Activated naive CD4-positive, alpha-beta T cell treated with anti-CD3 and anti-CD28 coated beads for 36 hours (primary cell): Measurements from ENCODE around the gene C1orf116. TPM values are rescaled to one million over a fixed set of nuclear protein-coding genes. Genes with fewer than 3 reads are reported as not detected.

Source experiments
- CTCF ChIA-PET: fragments of 350-600 bp; sonication (Branson Sonifier 250); formaldehyde crosslinking; loops from one replicate; lab custom pipeline; 2021; ENCODE audit warnings: antibody characterized with exemption; lab: Charles Lee
- DNase-seq: peaks from one replicate; pipeline ENCODE4 v3.0.0-alpha.2; 2020
- H3K27ac Mint-ChIP-seq: one replicate; pipeline ENCODE4 v1.8.0; 2021; ENCODE audit warnings: mild to moderate bottlenecking, mixed read lengths
- H3K27me3 Mint-ChIP-seq: one replicate; pipeline ENCODE4 v1.8.0; 2021; ENCODE audit warnings: low read depth, mixed read lengths
- H3K36me3 Mint-ChIP-seq: one replicate; pipeline ENCODE4 v1.8.0; 2021; ENCODE audit warnings: low read depth, mixed read lengths
- H3K4me1 Mint-ChIP-seq: one replicate; pipeline ENCODE4 v1.8.0; 2021; ENCODE audit warnings: low read depth, mixed read lengths
- H3K4me3 Mint-ChIP-seq: one replicate; pipeline ENCODE4 v1.8.0; 2021; ENCODE audit warnings: mild to moderate bottlenecking, moderate library complexity, mixed read lengths
- H3K9me3 Mint-ChIP-seq: one replicate; pipeline ENCODE4 v1.8.0; 2021; ENCODE audit warnings: mixed read lengths
- intact Hi-C: fragments of 100-400 bp; cut with micrococcal nuclease; formaldehyde crosslinking; loops from one replicate; pipeline ENCODE4 v1.15.1; 2023
- total RNA-seq, 2 experiments: library from RNA; stranded (reverse); gene quantifications; one replicate each; pipeline ENCODE4 v1.2.3, GENCODE V29; 2021

The C1orf116 gene
- total RNA-seq, 2 experiments from 2014 or later = not detected

DNA sequence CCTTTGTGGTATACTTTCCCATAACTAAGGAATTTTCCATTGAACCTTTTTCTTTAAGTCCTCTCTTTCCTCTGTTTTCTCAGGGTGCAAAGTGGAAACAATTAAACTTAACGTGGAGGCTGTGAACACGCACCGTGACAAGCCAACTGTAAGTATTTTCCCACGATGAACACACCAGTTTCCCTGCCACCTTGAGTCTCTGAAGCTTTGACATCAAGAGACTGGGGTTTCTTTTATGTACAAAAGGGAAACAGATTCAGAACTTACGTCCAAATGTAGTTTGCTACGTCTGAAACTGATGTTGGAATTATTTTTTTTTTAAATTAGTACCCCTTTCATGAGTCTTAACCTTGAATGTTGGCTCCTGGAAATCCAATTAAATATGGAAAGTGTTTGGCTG is 38.9 kb upstream of the C1orf116 start:
- CTCF ChIA-PET = interaction anchor here (0.8 to 2.6 kb wide), 9 partner anchors 9 to 609 kb away, joined by 3 to 12 read pairs (median 4); no protein-coding TSS in a partner anchor
- DNase-seq = no peak
- Mint-ChIP-seq H3K4me3 (no peak overlapping the region), H3K4me1 (peaks cover 32% of the 10 kb centered on the region), H3K27ac (no peak overlapping the region), H3K9me3 (no peaks in the 10 kb centered on the region), H3K36me3 (peaks cover 2% of the 10 kb centered on the region), H3K27me3 (no peaks in the 10 kb centered on the region)
- intact Hi-C loops = no loop called here

DNA sequence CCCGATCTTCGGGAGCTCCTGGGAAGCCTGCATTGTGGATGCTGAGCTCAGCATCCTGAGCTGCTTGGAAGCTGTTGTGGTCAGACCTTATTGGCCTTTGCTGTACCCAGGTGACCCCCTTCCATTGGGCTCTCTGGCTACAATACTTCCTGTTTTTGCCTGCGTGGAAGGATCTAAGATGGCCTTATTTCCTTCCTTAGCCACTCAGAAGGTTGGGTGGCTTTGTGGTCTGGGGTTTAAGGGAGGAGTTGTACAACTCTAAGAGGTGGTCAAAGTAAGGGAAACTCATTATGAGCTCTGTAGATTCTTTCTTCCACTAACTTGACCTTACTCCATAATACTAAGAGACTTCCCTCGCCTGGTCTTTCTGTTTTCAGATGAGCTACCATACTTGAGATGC is 38.3 kb upstream of the C1orf116 start:
- no peaks in the 10 kb centered on the region for H3K27me3 Mint-ChIP-seq
- intact Hi-C loops = no loop called here
- H3K36me3 Mint-ChIP-seq = peaks cover 2% of the 10 kb centered on the region
- H3K4me3 Mint-ChIP-seq = no peak overlapping the region
- no peak overlapping the region for H3K27ac Mint-ChIP-seq
- CTCF ChIA-PET = interaction anchor here (0.8 to 2.6 kb wide), 9 partner anchors 9 to 609 kb away, joined by 3 to 12 read pairs (median 4); partner anchors contain the start of gene PFKFB2
- H3K9me3 Mint-ChIP-seq = no peaks in the 10 kb centered on the region
- H3K4me1 Mint-ChIP-seq = peaks cover 32% of the 10 kb centered on the region
- DNase-seq = no peak

DNA sequence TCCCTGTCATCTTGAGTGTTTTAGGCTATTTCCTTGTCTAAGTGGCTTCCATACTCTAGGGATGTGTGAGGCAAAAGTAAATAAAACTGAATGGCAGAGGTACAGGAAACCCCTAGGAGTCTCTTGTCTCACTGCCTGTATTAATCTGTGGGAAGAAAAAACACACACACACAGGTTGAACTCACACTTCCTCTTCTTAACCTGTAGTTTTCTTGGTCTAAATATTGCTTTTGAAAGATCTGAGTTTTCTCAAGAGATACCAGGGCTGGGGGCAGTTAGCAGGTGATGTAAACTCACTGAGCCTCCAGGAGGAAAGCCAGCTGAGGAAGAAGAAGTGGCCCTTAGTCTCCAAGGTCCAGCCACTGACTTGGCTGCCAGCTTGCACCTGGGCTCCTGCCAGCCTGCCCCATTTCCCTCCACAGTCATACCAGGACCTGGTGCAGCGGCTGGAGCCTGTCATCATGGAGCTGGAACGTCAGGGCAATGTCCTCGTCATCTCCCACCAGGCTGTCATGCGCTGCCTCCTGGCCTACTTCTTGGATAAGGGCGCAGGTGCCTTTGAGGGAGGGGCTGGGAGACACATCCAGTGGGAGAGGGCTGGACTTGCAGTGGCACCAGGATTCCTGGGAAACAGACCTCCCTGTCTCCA is 37.4 kb upstream of the C1orf116 start:
- H3K4me3 Mint-ChIP-seq = no peak overlapping the region
- CTCF ChIA-PET = interaction anchor here (1.0 to 2.6 kb wide), 5 partner anchors 10 to 88 kb away, joined by 3 to 12 read pairs (median 8); partner anchors contain the start of gene PFKFB2

GRCh38 chr1:207069061-207069460 is 36.5 kb upstream of the C1orf116 start:
- H3K27ac Mint-ChIP-seq = no peak overlapping the region
- peaks cover 32% of the 10 kb centered on the region for H3K4me1 Mint-ChIP-seq
- intact Hi-C loops = no loop called here

More for the DNA sequence above, 37.4 kb upstream of the C1orf116 start:
- Mint-ChIP-seq H3K27ac (peak overlapping the region; percentile 39), H3K9me3 (no peaks in the 10 kb centered on the region), H3K4me1 (peaks cover 32% of the 10 kb centered on the region), H3K36me3 (peaks cover 2% of the 10 kb centered on the region), H3K27me3 (no peaks in the 10 kb centered on the region)
- DNase-seq = no peak
- intact Hi-C loops = no loop called here

GRCh38 chr1:207067665-207068064 is 35.1 kb upstream of the C1orf116 start:
- H3K9me3 Mint-ChIP-seq = no peaks in the 10 kb centered on the region
- no peaks in the 10 kb centered on the region for H3K27me3 Mint-ChIP-seq
- intact Hi-C loops = no loop called here
- CTCF ChIA-PET = no interaction called here
- no peak overlapping the region for H3K4me3 Mint-ChIP-seq
- H3K4me1 Mint-ChIP-seq = peaks cover 32% of the 10 kb centered on the region
- peaks cover 2% of the 10 kb centered on the region for H3K36me3 Mint-ChIP-seq
- H3K27ac Mint-ChIP-seq = no peak overlapping the region
- DNase-seq = no peak

More at GRCh38 chr1:207069061-207069460, 36.5 kb upstream of the C1orf116 start:
- CTCF ChIA-PET = no interaction called here
- no peak overlapping the region for H3K4me3 Mint-ChIP-seq
- peaks cover 2% of the 10 kb centered on the region for H3K36me3 Mint-ChIP-seq
- H3K9me3 Mint-ChIP-seq = no peaks in the 10 kb centered on the region
- peak; percentile 32 for DNase-seq
- no peaks in the 10 kb centered on the region for H3K27me3 Mint-ChIP-seq

GRCh38 chr1:207067185-207067584 is 34.6 kb upstream of the C1orf116 start:
- H3K27me3 Mint-ChIP-seq = no peaks in the 10 kb centered on the region
- no peak overlapping the region for H3K4me3 Mint-ChIP-seq

DNA sequence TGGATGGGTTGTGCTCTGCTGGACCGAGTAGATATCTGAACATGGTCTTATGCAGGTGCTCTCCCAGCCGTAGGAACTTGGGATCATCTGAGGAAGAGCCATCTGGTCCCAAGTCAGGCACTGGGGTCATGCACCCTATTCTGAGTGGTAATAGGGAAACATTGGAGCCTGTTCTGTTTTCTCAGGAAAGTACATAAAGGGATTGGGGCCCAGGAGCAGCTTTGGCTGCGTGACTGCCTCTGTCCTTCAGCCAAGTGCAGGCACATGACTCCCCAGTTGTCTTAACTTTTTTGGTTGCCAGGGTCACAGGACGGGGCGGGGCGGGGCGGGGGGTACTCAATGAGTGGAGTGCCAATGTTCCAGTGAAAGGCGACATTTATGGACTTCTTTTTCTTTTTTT is 32.0 kb upstream of the C1orf116 start:
- Mint-ChIP-seq H3K4me3 (no peak overlapping the region), H3K4me1 (peaks cover 7% of the 10 kb centered on the region), H3K36me3 (peaks cover 2% of the 10 kb centered on the region), H3K27ac (no peak overlapping the region), H3K27me3 (no peaks in the 10 kb centered on the region), H3K9me3 (no peaks in the 10 kb centered on the region)
- DNase-seq = no peak
- intact Hi-C loops = no loop called here
- CTCF ChIA-PET = no interaction called here

More at GRCh38 chr1:207067185-207067584, 34.6 kb upstream of the C1orf116 start:
- intact Hi-C loops = no loop called here
- DNase-seq = no peak
- H3K4me1 Mint-ChIP-seq = peaks cover 32% of the 10 kb centered on the region
- H3K9me3 Mint-ChIP-seq = no peaks in the 10 kb centered on the region
- no peak overlapping the region for H3K27ac Mint-ChIP-seq
- CTCF ChIA-PET = no interaction called here
- H3K36me3 Mint-ChIP-seq = peaks cover 2% of the 10 kb centered on the region

- no peak overlapping the region for H3K27ac Mint-ChIP-seq
- H3K4me1 Mint-ChIP-seq = no peaks in the 10 kb centered on the region
- H3K27me3 Mint-ChIP-seq = no peaks in the 10 kb centered on the region
- DNase-seq = no peak
- CTCF ChIA-PET = interaction anchor here (0.5 to 1.3 kb wide), 2 partner anchors 13 to 342 kb away, joined by 3 read pairs; no protein-coding TSS in a partner anchor
- intact Hi-C loops = no loop called here
- no peak overlapping the region for H3K4me3 Mint-ChIP-seq
- no peaks in the 10 kb centered on the region for H3K9me3 Mint-ChIP-seq
- H3K36me3 Mint-ChIP-seq = no peaks in the 10 kb centered on the region
Observed at GRCh38 chr1:207063014-207063413, 30.5 kb upstream of the C1orf116 start.

DNA sequence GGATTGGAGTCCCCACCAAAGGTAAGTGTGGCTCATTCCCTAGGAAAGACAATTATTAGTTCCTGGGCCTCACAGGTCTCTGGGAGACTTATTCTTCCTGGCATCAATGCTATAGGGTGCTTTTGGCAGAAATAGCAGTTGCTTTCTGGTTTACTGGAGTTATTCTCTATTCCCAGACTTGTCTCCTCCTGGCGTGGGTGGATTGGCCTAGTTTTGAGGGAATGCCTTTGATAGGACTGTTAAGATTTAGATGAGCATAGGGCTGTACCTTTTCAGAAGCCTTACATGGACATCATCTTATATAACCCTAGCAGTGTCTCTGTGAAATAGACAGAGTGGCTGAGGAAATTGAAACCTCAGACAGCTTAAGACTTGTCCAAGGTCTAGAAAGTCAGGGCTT is 29.5 kb upstream of the C1orf116 start:
- CTCF ChIA-PET = interaction anchor here (1.0 kb wide), 1 partner anchor 12 kb away, joined by 3 read pairs; no protein-coding TSS in a partner anchor
- no peaks in the 10 kb centered on the region for H3K9me3 Mint-ChIP-seq
- H3K27me3 Mint-ChIP-seq = no peaks in the 10 kb centered on the region
- no peak overlapping the region for H3K4me3 Mint-ChIP-seq
- H3K4me1 Mint-ChIP-seq = no peaks in the 10 kb centered on the region
- no peak for DNase-seq
- H3K36me3 Mint-ChIP-seq = no peaks in the 10 kb centered on the region
- intact Hi-C loops = no loop called here
- no peak overlapping the region for H3K27ac Mint-ChIP-seq

DNA sequence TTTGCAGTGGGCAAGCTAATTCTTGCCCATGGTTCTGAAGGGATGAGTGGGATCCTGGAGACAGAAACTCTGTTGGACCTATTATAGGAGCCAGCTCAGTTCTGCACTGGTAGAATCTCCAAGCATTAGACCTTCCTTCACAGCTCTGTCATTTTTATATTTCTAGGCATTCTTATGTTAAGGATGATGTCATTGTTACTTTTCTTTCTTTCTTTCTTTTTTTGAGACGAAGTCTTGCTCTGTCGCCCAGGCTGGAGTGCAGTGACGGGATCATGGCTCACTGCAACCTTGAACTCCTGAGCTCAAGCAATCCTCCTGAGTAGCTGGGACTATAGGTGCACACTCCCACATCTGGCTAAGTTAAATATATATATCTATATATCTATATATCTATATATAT is 28.0 kb upstream of the C1orf116 start:
- intact Hi-C loops = no loop called here
- CTCF ChIA-PET = interaction anchor here (0.6 to 1.4 kb wide), 6 partner anchors 11 to 441 kb away, joined by 3 to 12 read pairs (median 4); no protein-coding TSS in a partner anchor

GRCh38 chr1:207059881-207060280 is 27.3 kb upstream of the C1orf116 start:
- no peak overlapping the region for H3K4me3 Mint-ChIP-seq
- no peak for DNase-seq
- H3K9me3 Mint-ChIP-seq = no peaks in the 10 kb centered on the region
- no peak overlapping the region for H3K27ac Mint-ChIP-seq
- no peaks in the 10 kb centered on the region for H3K4me1 Mint-ChIP-seq
- no peaks in the 10 kb centered on the region for H3K36me3 Mint-ChIP-seq
- CTCF ChIA-PET = interaction anchor here (0.5 to 1.4 kb wide), 6 partner anchors 8 to 140 kb away, joined by 3 to 6 read pairs (median 4); no protein-coding TSS in a partner anchor
- intact Hi-C loops = no loop called here
- H3K27me3 Mint-ChIP-seq = no peaks in the 10 kb centered on the region

More for the DNA sequence above, 28.0 kb upstream of the C1orf116 start:
- no peaks in the 10 kb centered on the region for H3K9me3 Mint-ChIP-seq
- H3K36me3 Mint-ChIP-seq = no peaks in the 10 kb centered on the region
- no peaks in the 10 kb centered on the region for H3K4me1 Mint-ChIP-seq
- no peak overlapping the region for H3K4me3 Mint-ChIP-seq
- DNase-seq = no peak
- H3K27me3 Mint-ChIP-seq = no peaks in the 10 kb centered on the region
- no peak overlapping the region for H3K27ac Mint-ChIP-seq

DNA sequence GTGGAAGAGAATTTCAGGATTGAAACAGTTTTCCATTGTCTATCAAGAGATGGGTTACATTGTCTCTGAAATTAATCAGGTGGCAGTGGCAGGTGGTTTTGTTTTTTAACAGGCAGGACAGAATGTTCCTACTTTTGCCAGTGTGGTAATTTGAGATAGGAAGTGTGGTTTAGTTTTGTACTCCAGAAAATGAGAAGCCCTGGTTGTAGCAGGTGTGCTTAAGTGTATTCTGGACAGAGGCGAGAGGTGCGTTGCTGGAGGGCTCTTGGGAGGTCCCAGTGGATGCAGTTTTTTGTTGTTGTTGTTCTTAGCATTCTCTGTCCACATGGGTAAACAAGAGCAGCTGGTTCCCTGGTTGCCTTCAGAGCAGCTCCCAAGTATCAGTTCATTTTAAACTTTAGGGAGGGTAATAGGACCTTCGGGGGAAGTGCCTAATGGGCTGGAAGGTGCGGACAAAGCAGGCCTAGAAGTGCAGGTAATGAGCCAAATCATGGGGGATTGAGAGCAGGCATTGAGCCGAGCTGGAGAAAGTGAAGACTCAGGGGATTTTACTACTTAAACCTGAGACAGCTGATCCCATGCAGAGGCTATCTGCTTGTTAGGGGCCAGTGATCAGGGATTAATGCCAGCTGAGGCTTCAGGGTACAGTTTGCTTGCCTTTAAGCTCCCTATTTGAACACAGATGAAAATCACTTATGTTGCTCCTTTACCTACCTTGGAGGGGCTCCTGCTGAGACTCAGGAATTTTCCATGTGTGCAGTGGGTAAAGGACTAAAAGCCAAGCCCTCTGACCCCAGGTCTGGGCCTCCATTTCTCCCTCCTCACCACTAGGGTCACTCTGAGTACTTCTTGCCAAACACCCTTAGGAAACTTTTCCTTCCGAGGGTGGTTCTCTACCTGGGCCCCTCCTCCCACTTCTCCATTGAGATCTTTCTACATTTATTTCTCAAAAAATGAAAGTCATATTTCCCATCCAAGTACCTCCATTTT is 26.6 kb upstream of the C1orf116 start:
- Mint-ChIP-seq H3K9me3 (no peaks in the 10 kb centered on the region), H3K27me3 (no peaks in the 10 kb centered on the region), H3K4me1 (no peaks in the 10 kb centered on the region), H3K36me3 (no peaks in the 10 kb centered on the region), H3K27ac (no peak overlapping the region), H3K4me3 (no peak overlapping the region)
- intact Hi-C loops = no loop called here
- no peak for DNase-seq
- CTCF ChIA-PET = interaction anchor here (0.6 to 1.4 kb wide), 3 partner anchors 9 to 139 kb away, joined by 3 to 4 read pairs (median 4); no protein-coding TSS in a partner anchor
